Stimulated activated naive CD8-positive, alpha-beta T cell treated with anti-CD3 and anti-CD28 coated beads, Interleukin-15, Interleukin-2, amounts not matched to agents 100 ng/mL and 50 ng/mL, for 24 hours (primary cell): ENCODE measurements around the gene ABHD17A.
"Not testable (repeated sequence)": the region's sequence is repeated elsewhere in the genome, so short reads cannot be mapped to it uniquely, and the experiment has no call there.

Experiments
- H3K27ac Mint-ChIP-seq: one replicate; pipeline ENCODE4 v1.8.0; 2021; ENCODE audit warnings: mild to moderate bottlenecking, mixed read lengths
- H3K27me3 Mint-ChIP-seq: one replicate; pipeline ENCODE4 v1.8.0; 2021; ENCODE audit warnings: mixed read lengths
- H3K36me3 Mint-ChIP-seq: one replicate; pipeline ENCODE4 v1.8.0; 2021; ENCODE audit warnings: low read depth, mixed read lengths
- H3K4me1 Mint-ChIP-seq: one replicate; pipeline ENCODE4 v1.8.0; 2021; ENCODE audit warnings: low read depth, mixed read lengths
- H3K4me3 Mint-ChIP-seq: one replicate; pipeline ENCODE4 v1.8.0; 2021; ENCODE audit warnings: mild to moderate bottlenecking, mixed read lengths
- H3K9me3 Mint-ChIP-seq: one replicate; pipeline ENCODE4 v1.8.0; 2021; ENCODE audit warnings: mixed read lengths

Gene ABHD17A

GRCh38 chr19:1879982-1880381 is 5.3 kb downstream of the ABHD17A start:
- not testable (repeated sequence) for H3K4me3 Mint-ChIP-seq, H3K27ac Mint-ChIP-seq
- H3K36me3 Mint-ChIP-seq = peaks cover 27% of the 10 kb centered on the region

GRCh38 chr19:1878583-1878982 is 6.7 kb downstream of the ABHD17A start:
- Mint-ChIP-seq H3K4me1 (peaks cover 45% of the 10 kb centered on the region), H3K36me3 (peaks cover 28% of the 10 kb centered on the region)
- not testable (repeated sequence) for H3K4me3 Mint-ChIP-seq, H3K27ac Mint-ChIP-seq, H3K27me3 Mint-ChIP-seq, H3K9me3 Mint-ChIP-seq

More at GRCh38 chr19:1879982-1880381, 5.3 kb downstream of the ABHD17A start:
- not testable (repeated sequence) for H3K9me3 Mint-ChIP-seq, H3K27me3 Mint-ChIP-seq
- H3K4me1 Mint-ChIP-seq = peaks cover 42% of the 10 kb centered on the region

- Mint-ChIP-seq H3K36me3 (peaks cover 19% of the 10 kb centered on the region), H3K4me1 (peaks cover 36% of the 10 kb centered on the region)
- not testable (repeated sequence) for H3K4me3 Mint-ChIP-seq, H3K27me3 Mint-ChIP-seq, H3K9me3 Mint-ChIP-seq, H3K27ac Mint-ChIP-seq
Observed at GRCh38 chr19:1877280-1877660, 8.0 kb downstream of the ABHD17A start.

GRCh38 chr19:1876496-1877279 is 8.6 kb downstream of the ABHD17A start:
- H3K27me3 Mint-ChIP-seq, H3K9me3 Mint-ChIP-seq: not testable (repeated sequence)
- peaks cover 32% of the 10 kb centered on the region for H3K4me1 Mint-ChIP-seq
- H3K4me3 Mint-ChIP-seq = peak overlapping the region; percentile 99
- peaks cover 19% of the 10 kb centered on the region for H3K36me3 Mint-ChIP-seq
- H3K27ac Mint-ChIP-seq = peak overlapping the region; percentile 89

GRCh38 chr19:1875646-1876495 is 9.4 kb downstream of the ABHD17A start:
- H3K27ac Mint-ChIP-seq = peak overlapping the region; percentile 95
- H3K4me3 Mint-ChIP-seq = peak overlapping the region; percentile 99
- no peaks in the 10 kb centered on the region for H3K9me3 Mint-ChIP-seq
- H3K4me1 Mint-ChIP-seq = peaks cover 32% of the 10 kb centered on the region
- peaks cover 19% of the 10 kb centered on the region for H3K36me3 Mint-ChIP-seq
- H3K27me3 Mint-ChIP-seq = no peaks in the 10 kb centered on the region

GRCh38 chr19:1875265-1875645 is 10.0 kb downstream of the ABHD17A start:
- H3K27ac Mint-ChIP-seq = peak overlapping the region; percentile 95
- not testable (repeated sequence) for H3K27me3 Mint-ChIP-seq, H3K9me3 Mint-ChIP-seq
- H3K36me3 Mint-ChIP-seq = peaks cover 19% of the 10 kb centered on the region
- peak overlapping the region; percentile 99 for H3K4me3 Mint-ChIP-seq
- peaks cover 27% of the 10 kb centered on the region for H3K4me1 Mint-ChIP-seq

GRCh38 chr19:1874554-1875185 is 10.6 kb downstream of the ABHD17A start:
- no peaks in the 10 kb centered on the region for H3K9me3 Mint-ChIP-seq
- H3K27ac Mint-ChIP-seq = peak overlapping the region; percentile 95
- H3K4me3 Mint-ChIP-seq = peak overlapping the region; percentile 99
- H3K4me1 Mint-ChIP-seq = peaks cover 27% of the 10 kb centered on the region
- peaks cover 19% of the 10 kb centered on the region for H3K36me3 Mint-ChIP-seq
- no peaks in the 10 kb centered on the region for H3K27me3 Mint-ChIP-seq

GRCh38 chr19:1873524-1874473 is 11.5 kb downstream of the ABHD17A start:
- Mint-ChIP-seq H3K4me1 (peaks cover 27% of the 10 kb centered on the region), H3K27me3 (no peaks in the 10 kb centered on the region), H3K36me3 (peaks cover 19% of the 10 kb centered on the region), H3K27ac (peak overlapping the region; percentile 95), H3K4me3 (peak overlapping the region; percentile 99), H3K9me3 (no peaks in the 10 kb centered on the region)

- H3K27me3 Mint-ChIP-seq = no peaks in the 10 kb centered on the region
- H3K9me3 Mint-ChIP-seq = no peaks in the 10 kb centered on the region
- H3K4me1 Mint-ChIP-seq = peaks cover 27% of the 10 kb centered on the region
- H3K4me3 Mint-ChIP-seq = no peak overlapping the region
- no peak overlapping the region for H3K27ac Mint-ChIP-seq
- peaks cover 19% of the 10 kb centered on the region for H3K36me3 Mint-ChIP-seq
Observed at GRCh38 chr19:1872807-1873523, 12.3 kb downstream of the ABHD17A start.

GRCh38 chr19:1871630-1872029 is 13.7 kb downstream of the ABHD17A start:
- no peaks in the 10 kb centered on the region for H3K27me3 Mint-ChIP-seq
- H3K4me3 Mint-ChIP-seq = no peak overlapping the region
- peaks cover 25% of the 10 kb centered on the region for H3K4me1 Mint-ChIP-seq
- H3K27ac Mint-ChIP-seq = no peak overlapping the region
- no peaks in the 10 kb centered on the region for H3K9me3 Mint-ChIP-seq
- H3K36me3 Mint-ChIP-seq = peaks cover 19% of the 10 kb centered on the region

GRCh38 chr19:1871140-1871597 is 14.1 kb downstream of the ABHD17A start:
- Mint-ChIP-seq H3K9me3 (no peaks in the 10 kb centered on the region), H3K4me3 (no peak overlapping the region), H3K36me3 (peaks cover 19% of the 10 kb centered on the region), H3K27me3 (no peaks in the 10 kb centered on the region), H3K4me1 (peaks cover 20% of the 10 kb centered on the region), H3K27ac (no peak overlapping the region)

GRCh38 chr19:1868971-1869370 is 16.3 kb downstream of the ABHD17A start:
- H3K36me3 Mint-ChIP-seq = peaks cover 2% of the 10 kb centered on the region
- H3K27me3 Mint-ChIP-seq = no peaks in the 10 kb centered on the region
- peaks cover 10% of the 10 kb centered on the region for H3K4me1 Mint-ChIP-seq
- no peak overlapping the region for H3K27ac Mint-ChIP-seq
- no peaks in the 10 kb centered on the region for H3K9me3 Mint-ChIP-seq
- no peak overlapping the region for H3K4me3 Mint-ChIP-seq

GRCh38 chr19:1867349-1867724 is 18.0 kb downstream of the ABHD17A start:
- H3K27me3 Mint-ChIP-seq = no peaks in the 10 kb centered on the region
- H3K27ac Mint-ChIP-seq = peak overlapping the region; percentile 68
- no peaks in the 10 kb centered on the region for H3K9me3 Mint-ChIP-seq
- H3K4me3 Mint-ChIP-seq = no peak overlapping the region
- peaks cover 5% of the 10 kb centered on the region for H3K4me1 Mint-ChIP-seq
- no peaks in the 10 kb centered on the region for H3K36me3 Mint-ChIP-seq
